GM23338 (cell line): ENCODE data around the gene SAMD10. TPM values are rescaled to one million over a fixed set of nuclear protein-coding genes. Genes with fewer than 3 reads are reported as not detected.

ENCODE experiments used
- ATAC-seq: fragments of 200-7000 bp; cut with Tn5 transposase; 3 replicates; pipeline ENCODE4 v1.9.1; 2020
- DNase-seq: peaks from one replicate; pipeline ENCODE4 v3.0.0-alpha.2; 2015; ENCODE audit warnings: low spot score
- H2AFZ ChIP-seq: fragments of 200-600 bp; sonication (generic); 2 replicates; pipeline ENCODE4 v1.8.0; 2016; ENCODE audit warnings: antibody characterized with exemption, mild to moderate bottlenecking, moderate library complexity
- H3F3A ChIP-seq: fragments of 200-600 bp; sonication (generic); replicated peaks from 2 replicates; pipeline ENCODE4 v1.8.0; 2017; ENCODE audit warnings: antibody characterized with exemption, mixed run types, low read depth
- H3K27ac ChIP-seq: fragments of 200-600 bp; sonication (generic); 2 replicates; pipeline ENCODE4 v1.6.1; 2016; ENCODE audit warnings: low read depth
- H3K27me3 ChIP-seq: fragments of 200-600 bp; sonication (generic); 2 replicates; pipeline ENCODE4 v1.8.0; 2016; ENCODE audit warnings: mild to moderate bottlenecking, mixed run types, moderate library complexity; ENCODE audit not compliant: insufficient read depth
- H3K36me3 ChIP-seq: fragments of 200-600 bp; sonication (generic); 2 replicates; pipeline ENCODE4 v1.8.0; 2016; ENCODE audit warnings: mild to moderate bottlenecking; ENCODE audit not compliant: insufficient read depth
- H3K4me1 ChIP-seq: fragments of 200-600 bp; sonication (generic); 2 replicates; pipeline ENCODE4 v1.8.0; 2016; ENCODE audit warnings: mild to moderate bottlenecking, moderate library complexity; ENCODE audit not compliant: insufficient read depth
- H3K4me2 ChIP-seq: fragments of 200-600 bp; sonication (generic); 2 replicates; pipeline ENCODE4 v1.7.1; 2017; ENCODE audit warnings: mixed run types
- H3K4me3 ChIP-seq: fragments of 200-600 bp; sonication (generic); 2 replicates; pipeline ENCODE4 v1.6.1; 2016; ENCODE audit warnings: mixed run types
- H3K79me2 ChIP-seq: fragments of 200-600 bp; sonication (generic); replicated peaks from 2 replicates; pipeline ENCODE4 v1.8.0; 2017; ENCODE audit warnings: mild to moderate bottlenecking; ENCODE audit not compliant: insufficient read depth
- H3K9me2 ChIP-seq: fragments of 200-600 bp; sonication (generic); 2 replicates; pipeline ENCODE4 v1.8.0; 2017; ENCODE audit not compliant: insufficient read depth
- H4K20me1 ChIP-seq: fragments of 200-600 bp; sonication (generic); replicated peaks from 2 replicates; pipeline ENCODE4 v1.8.0; 2017; ENCODE audit warnings: mild to moderate bottlenecking; ENCODE audit not compliant: insufficient read depth
- H3K27ac Mint-ChIP-seq: 2 replicates; pipeline ENCODE4 v1.8.0; 2020; ENCODE audit warnings: inconsistent platforms, mild to moderate bottlenecking, moderate library complexity, mixed read lengths
- H3K27me3 Mint-ChIP-seq: 3 replicates; pipeline ENCODE4 v1.8.0; 2022; ENCODE audit warnings: low read depth, mild to moderate bottlenecking, moderate library complexity, mixed read lengths, inconsistent platforms; ENCODE audit not compliant: insufficient read depth, poor library complexity
- H3K36me3 Mint-ChIP-seq: 3 replicates; pipeline ENCODE4 v1.8.0; 2021; ENCODE audit warnings: low read depth, mild to moderate bottlenecking, inconsistent platforms, moderate library complexity, mixed read lengths
- H3K4me1 Mint-ChIP-seq: 3 replicates; pipeline ENCODE4 v1.8.0; 2020; ENCODE audit warnings: mild to moderate bottlenecking, inconsistent platforms, mixed read lengths
- H3K4me3 Mint-ChIP-seq: 3 replicates; pipeline ENCODE4 v1.8.0; 2021; ENCODE audit warnings: moderate library complexity, mild to moderate bottlenecking, inconsistent platforms, mixed read lengths
- H3K9me3 Mint-ChIP-seq: 3 replicates; pipeline ENCODE4 v1.8.0; 2020; ENCODE audit warnings: moderate library complexity, mild to moderate bottlenecking, inconsistent platforms, mixed read lengths
- CREB1 ChIP-seq: fragments of 250-450 bp; sonication (Bioruptor Pico); IDR thresholded peaks from 2 replicates; pipeline ENCODE4 v1.5.0; 2020; ENCODE audit warnings: low read depth, mild to moderate bottlenecking, moderate library complexity
- CTCF ChIP-seq, 2 experiments: fragments of 200-600 bp in 1 of 2; sonication (generic) in 1 of 2; conservative IDR thresholded peaks; 2 replicates each; pipeline versions ENCODE4 v1.5.1 to v1.6.1; 2016 to 2017; ENCODE audit warnings: antibody characterized with exemption in 2 of 2, low read depth in 2 of 2, mild to moderate bottlenecking in 2 of 2, moderate library complexity in 1 of 2
- ETS1 ChIP-seq: IDR thresholded peaks from 2 replicates; pipeline ENCODE4 v1.6.1; 2016; ENCODE audit warnings: antibody characterized with exemption
- EZH2 ChIP-seq: fragments of 200-600 bp; sonication (generic); IDR thresholded peaks from one replicate; pipeline ENCODE4 v1.8.0; 2017; ENCODE audit warnings: antibody characterized with exemption, mild to moderate bottlenecking, low read depth; ENCODE audit not compliant: unreplicated experiment
- EZH2phosphoT487 ChIP-seq: fragments of 200-600 bp; sonication (generic); IDR thresholded peaks from one replicate; pipeline ENCODE4 v1.8.1; 2018; ENCODE audit warnings: antibody characterized with exemption; ENCODE audit not compliant: unreplicated experiment
- JUNB ChIP-seq: IDR thresholded peaks from one replicate; pipeline ENCODE4 v1.6.1; 2016; ENCODE audit warnings: antibody characterized with exemption; ENCODE audit not compliant: unreplicated experiment
- NANOG ChIP-seq: IDR thresholded peaks from 2 replicates; pipeline ENCODE4 v1.6.1; 2016; ENCODE audit warnings: antibody characterized with exemption, borderline replicate concordance
- POLR2AphosphoS5 ChIP-seq: IDR thresholded peaks from 2 replicates; pipeline ENCODE4 v1.6.1; 2016; ENCODE audit warnings: antibody characterized with exemption, low read depth
- REST ChIP-seq: IDR thresholded peaks from one replicate; pipeline ENCODE4 v1.6.1; 2018; ENCODE audit warnings: antibody characterized with exemption; ENCODE audit not compliant: unreplicated experiment
- STAT1 ChIP-seq: IDR thresholded peaks from one replicate; pipeline ENCODE4 v1.6.1; 2016; ENCODE audit warnings: antibody characterized with exemption; ENCODE audit not compliant: unreplicated experiment
- ZNF114 ChIP-seq: fragments of 250-450 bp; sonication (Bioruptor Pico); IDR thresholded peaks from 2 replicates; pipeline ENCODE4 v1.5.0; 2020; ENCODE audit warnings: mild to moderate bottlenecking, moderate library complexity
- ZNF331 ChIP-seq: fragments of 250-450 bp; sonication (Bioruptor Pico); IDR thresholded peaks from 2 replicates; pipeline ENCODE4 v1.5.0; 2020; ENCODE audit warnings: low read depth, mild to moderate bottlenecking, moderate library complexity
- ZNF462 ChIP-seq: fragments of 250-450 bp; sonication (Bioruptor Pico); IDR thresholded peaks from 2 replicates; pipeline ENCODE4 v1.5.0; 2020; ENCODE audit warnings: mild to moderate bottlenecking, moderate library complexity
- polyA plus RNA-seq: library from polyadenylated mRNA; unstranded; fragments of >200 nt; fragmentation: Nextera tagmentation; extraction: Ambion mirVana; gene quantifications from 2 replicates; pipeline ENCODE4 v1.2.1, GENCODE V29; 2016
- total RNA-seq: library from RNA; depleted of rRNA; stranded (reverse); fragments of >200 nt; shearing (Covaris generic); gene quantifications from 2 replicates; pipeline ENCODE4 v1.2.3, GENCODE V29; 2014

The SAMD10 gene
- total and polyA plus RNA-seq, 2 experiments from 2014 or later: 2.1 to 7.3 TPM

- H3K4me3 ChIP-seq: peak overlapping the region; percentile 63; the same call in 1 of the 2 replicates
- no peaks in the 10 kb centered on the region for H4K20me1 ChIP-seq
- Mint-ChIP-seq H3K9me3 (no peaks in the 10 kb centered on the region; the same call in 2 of the 3 replicates), H3K27ac (no peak overlapping the region), H3K27me3 (peaks cover 29% of the 10 kb centered on the region), H3K36me3 (no peaks in the 10 kb centered on the region; the same call in 2 of the 3 replicates), H3K4me3 (peak overlapping the region; percentile 57), H3K4me1 (peaks cover 23% of the 10 kb centered on the region)
- TF ChIP-seq EZH2phosphoT487: no peak
- no peak for TF ChIP-seq REST
- no peak for TF ChIP-seq NANOG
- TF ChIP-seq ETS1: no peak
- no peak for TF ChIP-seq ZNF114 (CRISPR knock-in tag)
- no peak for TF ChIP-seq CTCF (conservative IDR thresholded peaks at IDR 0.05; ENCODE audit: low read depth in 2 of 2)
- TF ChIP-seq ZNF462 (CRISPR knock-in tag): no peak
- TF ChIP-seq EZH2: no peak
- no peak for TF ChIP-seq POLR2AphosphoS5
- TF ChIP-seq JUNB: no peak
- no peak for TF ChIP-seq STAT1
- TF ChIP-seq CREB1: no peak
- no peak for TF ChIP-seq ZNF331
- DNase-seq: no peak
- peaks cover 14% of the 10 kb centered on the region for H3F3A ChIP-seq
- H3K36me3 ChIP-seq: no peaks in the 10 kb centered on the region
- H3K4me1 ChIP-seq: peaks cover 8% of the 10 kb centered on the region
- peak overlapping the region; percentile 79 for H3K4me2 ChIP-seq
- no peak overlapping the region for H2AFZ ChIP-seq
- no peaks in the 10 kb centered on the region for H3K9me2 ChIP-seq
- peaks cover 9% of the 10 kb centered on the region for H3K79me2 ChIP-seq
- H3K27me3 ChIP-seq: peaks cover 11% of the 10 kb centered on the region; the same call in 1 of the 2 replicates
- no peak overlapping the region for H3K27ac ChIP-seq
- ATAC-seq: no peak
Observed at GRCh38 chr20:63973160-63973479, 6.3 kb downstream of the SAMD10 start.
